Lower lobe of right lung (tissue), 2 donors: ENCODE measurements around the gene ATXN7L3. TPM values are rescaled to one million over a fixed set of nuclear protein-coding genes. Genes with fewer than 3 reads are reported as not detected.

Source experiments
- ATAC-seq, 2 donors: fragments of 200-7000 bp; cut with Tn5 transposase; one replicate each; pipeline ENCODE4 v1.9.1; 2020 to 2022; ENCODE audit warnings: mild to moderate bottlenecking in 2 of 2, moderate library complexity in 2 of 2
- DNase-seq: peaks from one replicate; pipeline ENCODE4 v3.0.0-alpha.2; 2020
- H3K27ac ChIP-seq: fragments of 200-600 bp; one replicate; pipeline ENCODE4 v1.8.0; 2022
- H3K27me3 ChIP-seq: fragments of 200-600 bp; one replicate; pipeline ENCODE4 v1.8.0; 2022; ENCODE audit warnings: low read depth
- H3K36me3 ChIP-seq: fragments of 200-600 bp; one replicate; pipeline ENCODE4 v1.8.0; 2022; ENCODE audit warnings: mild to moderate bottlenecking
- H3K4me1 ChIP-seq: fragments of 200-600 bp; one replicate; pipeline ENCODE4 v1.8.0; 2022
- H3K4me3 ChIP-seq: fragments of 200-600 bp; one replicate; pipeline ENCODE4 v1.8.0; 2022; ENCODE audit warnings: mild to moderate bottlenecking
- H3K9me3 ChIP-seq: fragments of 200-600 bp; one replicate; pipeline ENCODE4 v1.8.0; 2022
- CTCF ChIP-seq: fragments of 200-600 bp; IDR thresholded peaks from one replicate; pipeline ENCODE4 v1.8.0; 2022; ENCODE audit warnings: antibody characterized with exemption, mild to moderate bottlenecking
- intact Hi-C: fragments of 100-400 bp; cut with DNase I; formaldehyde crosslinking; loops from one replicate; pipeline ENCODE4 v1.11.0; 2022
- total RNA-seq: library from RNA; stranded (reverse); fragmentation: NEBNext Ultra II Directional; extraction: Animal tissue kit (Norgen Biotek cat#: 25700); gene quantifications from one replicate; pipeline ENCODE4 v1.2.1, GENCODE V29; 2021
- donor health status: DM: no; HTN: yes; CAD: no; lungs with severe emphysema.

ATXN7L3 gene
- total RNA-seq, 1 donor from 2014 or later: 67.4 TPM

- Histone ChIP-seq H3K27ac (peak overlapping the region; percentile 99), H3K4me1 (peaks cover 27% of the 10 kb centered on the region), H3K4me3 (peak overlapping the region; percentile 96), H3K36me3 (peaks cover 37% of the 10 kb centered on the region), H3K27me3 (no peaks in the 10 kb centered on the region), H3K9me3 (no peaks in the 10 kb centered on the region)
- no peak for TF ChIP-seq CTCF
- ATAC-seq: peak; percentile 80 to 84
- intact Hi-C loops: no loop called here
- DNase-seq: peak; percentile 75
Observed at GRCh38 chr17:44187131-44187899, 12.4 kb downstream of the ATXN7L3 start.

GRCh38 chr17:44186307-44187130, 13.2 kb downstream of the ATXN7L3 start, which contains the start of gene TMUB2:
Gene TMUB2, plus strand, starts transcription at chr17:44186972. Its CDS starts 737 bp downstream, at chr17:44187709.
- Histone ChIP-seq H3K9me3 (no peaks in the 10 kb centered on the region), H3K36me3 (peaks cover 45% of the 10 kb centered on the region), H3K27ac (peak within 1 kb of the TSS; percentile 99), H3K27me3 (no peaks in the 10 kb centered on the region), H3K4me1 (peaks cover 24% of the 10 kb centered on the region), H3K4me3 (peak within 1 kb of the TSS; percentile 96)
- TF ChIP-seq CTCF: no peak
- DNase-seq (peak; percentile 99), ATAC-seq (peak; percentile 97 to 99)
- intact Hi-C loops: no loop called here

GRCh38 chr17:44184212-44184810, 15.4 kb downstream of the ATXN7L3 start:
- intact Hi-C loops: no loop called here
- no peak for ATAC-seq
- H3K4me3 ChIP-seq: no peak overlapping the region
- no peaks in the 10 kb centered on the region for H3K9me3 ChIP-seq
- peaks cover 25% of the 10 kb centered on the region for H3K36me3 ChIP-seq
- DNase-seq: no peak
- H3K4me1 ChIP-seq: peaks cover 24% of the 10 kb centered on the region
- no peak for TF ChIP-seq CTCF
- H3K27ac ChIP-seq: no peak overlapping the region
- H3K27me3 ChIP-seq: no peaks in the 10 kb centered on the region

GRCh38 chr17:44183024-44183423, 16.7 kb downstream of the ATXN7L3 start:
- H3K27me3 ChIP-seq: no peaks in the 10 kb centered on the region
- H3K36me3 ChIP-seq: peaks cover 32% of the 10 kb centered on the region
- DNase-seq (no peak), ATAC-seq (no peak)
- H3K4me1 ChIP-seq: peaks cover 18% of the 10 kb centered on the region
- H3K27ac ChIP-seq: no peak overlapping the region
- TF ChIP-seq CTCF: no peak
- H3K9me3 ChIP-seq: no peaks in the 10 kb centered on the region
- H3K4me3 ChIP-seq: no peak overlapping the region
- intact Hi-C loops: no loop called here

GRCh38 chr17:44178133-44178532, 21.6 kb downstream of the ATXN7L3 start:
- intact Hi-C loops: no loop called here
- DNase-seq (no peak), ATAC-seq (no peak)
- Histone ChIP-seq H3K27me3 (no peaks in the 10 kb centered on the region), H3K27ac (no peak overlapping the region), H3K4me3 (no peak overlapping the region), H3K36me3 (peaks cover 45% of the 10 kb centered on the region), H3K9me3 (no peaks in the 10 kb centered on the region), H3K4me1 (no peaks in the 10 kb centered on the region)
- no peak for TF ChIP-seq CTCF
